Measurements from ENCODE around the gene NR2F1.

NR2F1 gene

GRCh38 chr5:93642526-93642925, 59.5 kb downstream of the NR2F1 start:
- Histone ChIP-seq H4K20me1 (ENCODE audit: low read depth, low read length) (no peaks in the 10 kb centered on the region), H3K36me3 (ENCODE audit: low read length) (no peaks in the 10 kb centered on the region), H3K27me3 (ENCODE audit: low read length) (no peaks in the 10 kb centered on the region), H3K27ac (ENCODE audit: low read depth, low read length) (no peak overlapping the region), H3K79me2 (ENCODE audit: insufficient read depth, low read length) (no peaks in the 10 kb centered on the region), H3K9me2 (replicated peaks; ENCODE audit: insufficient read depth, low read length) (no peaks in the 10 kb centered on the region), H3K9me3 (ENCODE audit: insufficient read depth, low read length) (no peaks in the 10 kb centered on the region), H2AFZ (ENCODE audit: low read depth, low read length, severe bottlenecking) (no peak overlapping the region), H3K9ac (ENCODE audit: low read length) (no peak overlapping the region), H3F3A (ENCODE audit: insufficient read depth) (no peaks in the 10 kb centered on the region), H3K4me3 (ENCODE audit: insufficient read depth, low read length, poor library complexity, severe bottlenecking) (no peak overlapping the region), H3K4me2 (ENCODE audit: low read depth, low read length, poor library complexity, severe bottlenecking) (no peak overlapping the region)
- TF ChIP-seq, protein P1, sequence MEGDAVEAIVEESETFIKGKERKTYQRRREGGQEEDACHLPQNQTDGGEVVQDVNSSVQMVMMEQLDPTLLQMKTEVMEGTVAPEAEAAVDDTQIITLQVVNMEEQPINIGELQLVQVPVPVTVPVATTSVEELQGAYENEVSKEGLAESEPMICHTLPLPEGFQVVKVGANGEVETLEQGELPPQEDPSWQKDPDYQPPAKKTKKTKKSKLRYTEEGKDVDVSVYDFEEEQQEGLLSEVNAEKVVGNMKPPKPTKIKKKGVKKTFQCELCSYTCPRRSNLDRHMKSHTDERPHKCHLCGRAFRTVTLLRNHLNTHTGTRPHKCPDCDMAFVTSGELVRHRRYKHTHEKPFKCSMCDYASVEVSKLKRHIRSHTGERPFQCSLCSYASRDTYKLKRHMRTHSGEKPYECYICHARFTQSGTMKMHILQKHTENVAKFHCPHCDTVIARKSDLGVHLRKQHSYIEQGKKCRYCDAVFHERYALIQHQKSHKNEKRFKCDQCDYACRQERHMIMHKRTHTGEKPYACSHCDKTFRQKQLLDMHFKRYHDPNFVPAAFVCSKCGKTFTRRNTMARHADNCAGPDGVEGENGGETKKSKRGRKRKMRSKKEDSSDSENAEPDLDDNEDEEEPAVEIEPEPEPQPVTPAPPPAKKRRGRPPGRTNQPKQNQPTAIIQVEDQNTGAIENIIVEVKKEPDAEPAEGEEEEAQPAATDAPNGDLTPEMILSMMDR (IDR thresholded peaks at IDR 0.05; ENCODE audit: insufficient read depth, low read length, poor library complexity, severe bottlenecking), result no peak
- TF ChIP-seq EZH2phosphoT487 (conservative IDR thresholded peaks at IDR 0.05; ENCODE audit: low read length), result no peak
